Liver (tissue), 9 donors: ENCODE results near the gene HNRNPA2B1. TPM values are rescaled to one million over a fixed set of nuclear protein-coding genes. Genes with fewer than 3 reads are reported as not detected.

Experiments used
- DNase-seq: peaks from one replicate; pipeline ENCODE4 v3.0.0-alpha.2; 2017; ENCODE audit warnings: low spot score
- H3K27ac ChIP-seq, 2 donors: one replicate each; pipeline ENCODE4 v1.7.0; 2013; ENCODE audit warnings: inconsistent platforms in 2 of 2, low read length in 2 of 2, control low read depth in 1 of 2, low read depth in 1 of 2, mild to moderate bottlenecking in 1 of 2
- H3K27me3 ChIP-seq, 4 donors: one replicate each; pipeline versions ENCODE4 v1.6.1 to v1.7.0; 2013; ENCODE audit warnings: low read length in 3 of 4, inconsistent platforms in 1 of 4, mild to moderate bottlenecking in 1 of 4, moderate library complexity in 1 of 4; ENCODE audit not compliant: control insufficient read depth in 4 of 4, insufficient read depth in 4 of 4
- H3K36me3 ChIP-seq, 4 donors: one replicate each; pipeline versions ENCODE4 v1.6.1 to v1.7.0; 2013; ENCODE audit warnings: low read length in 3 of 4, mild to moderate bottlenecking in 3 of 4, low read depth in 1 of 4, moderate library complexity in 1 of 4; ENCODE audit not compliant: control insufficient read depth in 4 of 4, insufficient read depth in 3 of 4
- H3K4me1 ChIP-seq, 4 donors: one replicate each; pipeline versions ENCODE4 v1.6.1 to v1.7.0; 2013; ENCODE audit warnings: low read length in 3 of 4, mild to moderate bottlenecking in 3 of 4, moderate library complexity in 1 of 4; ENCODE audit not compliant: control insufficient read depth in 4 of 4, insufficient read depth in 4 of 4
- H3K4me3 ChIP-seq, 3 donors: one replicate each; pipeline versions ENCODE4 v1.6.1 to v1.7.0; 2013; ENCODE audit warnings: low read length in 3 of 3, control low read depth in 1 of 3, low read depth in 1 of 3, mild to moderate bottlenecking in 1 of 3
- H3K9ac ChIP-seq, 2 donors: one replicate each; pipeline ENCODE4 v1.7.0; 2013; ENCODE audit warnings: low read length in 2 of 2, mild to moderate bottlenecking in 2 of 2, moderate library complexity in 2 of 2, control low read depth in 1 of 2, low read depth in 1 of 2
- H3K9me3 ChIP-seq, 4 donors: one replicate each; pipeline versions ENCODE4 v1.6.1 to v1.7.0; 2013; ENCODE audit warnings: low read length in 3 of 4; ENCODE audit not compliant: control insufficient read depth in 4 of 4
- EGR1 ChIP-seq, 2 donors: IDR thresholded peaks; 2 replicates each; pipeline ENCODE4 v1.6.1; 2016 to 2018; ENCODE audit warnings: antibody characterized with exemption in 2 of 2, low read depth in 2 of 2
- FOXA1 ChIP-seq: IDR thresholded peaks from 2 replicates; pipeline ENCODE4 v1.6.1; 2016; ENCODE audit warnings: antibody characterized with exemption
- FOXA2 ChIP-seq: IDR thresholded peaks from 2 replicates; pipeline ENCODE4 v1.6.1; 2016; ENCODE audit warnings: antibody characterized with exemption
- GABPA ChIP-seq, 2 donors: IDR thresholded peaks in 1 of 2; conservative IDR thresholded peaks in 1 of 2; 2 replicates each; pipeline ENCODE4 v1.6.1; 2016; ENCODE audit warnings: antibody characterized with exemption in 2 of 2, mild to moderate bottlenecking in 1 of 2, moderate library complexity in 1 of 2
- HNF4A ChIP-seq, 2 donors: conservative IDR thresholded peaks; 2 replicates each; pipeline ENCODE4 v1.6.1; 2016; ENCODE audit warnings: antibody characterized with exemption in 2 of 2, mild to moderate bottlenecking in 2 of 2
- JUND ChIP-seq, 2 donors: IDR thresholded peaks; 2 replicates each; pipeline ENCODE4 v1.6.1; 2016; ENCODE audit warnings: antibody characterized with exemption in 2 of 2
- MAX ChIP-seq: IDR thresholded peaks from 2 replicates; pipeline ENCODE4 v1.6.1; 2016; ENCODE audit warnings: antibody characterized with exemption
- NR2F2 ChIP-seq: IDR thresholded peaks from 2 replicates; pipeline ENCODE4 v1.6.1; 2016; ENCODE audit warnings: antibody characterized with exemption
- RAD21 ChIP-seq, 2 donors: IDR thresholded peaks; 2 replicates each; pipeline ENCODE4 v1.6.1; 2016; ENCODE audit warnings: antibody characterized with exemption in 2 of 2, mild to moderate bottlenecking in 2 of 2
- REST ChIP-seq: IDR thresholded peaks from 2 replicates; pipeline ENCODE4 v1.6.1; 2016; ENCODE audit warnings: antibody characterized with exemption, mild to moderate bottlenecking
- RXRA ChIP-seq, 2 donors: IDR thresholded peaks; 2 replicates each; pipeline ENCODE4 v1.6.1; 2017 to 2018; ENCODE audit warnings: antibody characterized with exemption in 2 of 2, mild to moderate bottlenecking in 1 of 2
- SP1 ChIP-seq: IDR thresholded peaks from 2 replicates; pipeline ENCODE4 v1.6.1; 2018; ENCODE audit warnings: antibody characterized with exemption, mild to moderate bottlenecking
- TAF1 ChIP-seq: conservative IDR thresholded peaks from 2 replicates; pipeline ENCODE4 v1.6.1; 2016; ENCODE audit warnings: antibody characterized with exemption, mild to moderate bottlenecking
- YY1 ChIP-seq: IDR thresholded peaks from 2 replicates; pipeline ENCODE4 v1.6.1; 2016; ENCODE audit warnings: antibody characterized with exemption, mild to moderate bottlenecking
- ZBTB33 ChIP-seq: IDR thresholded peaks from 2 replicates; pipeline ENCODE4 v1.6.1; 2016; ENCODE audit warnings: antibody characterized with exemption
- WGBS: extraction: QIAGEN DNeasy Blood & Tissue Kit; methylation state at CpG from one replicate; pipeline ENCODE4 v1.1.7; 2013; 5-methylcytosine and 5-hydroxymethylcytosine counted together
- polyA plus RNA-seq, 2 donors: library from polyadenylated mRNA; stranded (reverse) in 1 of 2; unstranded in 1 of 2; fragments of 200-250 nt in 1 of 2; fragments of >200 nt in 1 of 2; fragmentation: Nextera tagmentation in 1 of 2; extraction: Ambion mirVana in 1 of 2; gene quantifications; one replicate each; pipeline versions ENCODE4 v1.2.1 to v1.2.3, GENCODE V29; 2013 to 2015
- total RNA-seq, 2 donors: library from RNA; depleted of rRNA; stranded (reverse); fragments of >200 nt; gene quantifications; one replicate each; pipeline ENCODE4 v1.2.3, GENCODE V29; 2014
- TF ChIP-seq, protein P1 (sequence below): fragments of 150-350 bp; IDR thresholded peaks from 2 replicates; pipeline ENCODE4 v1.5.1; 2017; ENCODE audit warnings: improper control_type of control experiment, low read depth, low read length; ENCODE audit not compliant: missing input control
- TF ChIP-seq, protein P2 (sequence below): IDR thresholded peaks from 2 replicates; pipeline ENCODE4 v1.6.1; 2016; ENCODE audit warnings: antibody characterized with exemption
- donor health status: healthy.
- donor health status: healthy.
- donor health status: healthy.
- donor health status: healthy.
- donor health status: healthy.

Gene HNRNPA2B1
- total and polyA plus RNA-seq, 4 donors, result 128 to 295 (median 181) TPM

DNA sequence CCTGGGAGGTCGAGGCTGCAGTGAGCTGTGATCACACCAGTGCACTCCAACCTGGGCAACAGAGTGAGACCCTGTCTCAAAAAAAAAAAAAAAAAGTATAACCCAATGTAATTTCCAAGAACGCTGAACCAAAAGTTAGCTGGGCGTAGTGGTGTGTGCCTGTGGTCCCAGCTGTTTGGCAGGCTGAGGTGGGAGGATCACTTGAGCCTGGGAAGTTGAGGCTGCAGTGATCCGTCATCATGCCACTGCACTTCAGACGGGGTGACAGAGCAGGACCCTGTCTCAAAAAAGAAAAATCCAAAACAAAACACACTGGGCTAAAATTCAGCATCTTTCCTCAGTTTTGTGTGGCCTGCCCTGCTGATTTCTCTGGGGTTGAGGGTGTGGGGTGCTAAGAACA, 21.1 kb downstream of the HNRNPA2B1 start:
- WGBS, result 84% methylated on average over 5 of the region's 5 CpGs
- no peaks in the 10 kb centered on the region for H3K36me3 ChIP-seq
- H3K27ac ChIP-seq, result no peak overlapping the region
- H3K4me3 ChIP-seq, result no peak overlapping the region
- no peaks in the 10 kb centered on the region for H3K27me3 ChIP-seq
- H3K4me1 ChIP-seq, result peaks cover 0 to 7% (median 3%) of the 10 kb centered on the region in 4 donors
- no peak for DNase-seq
- H3K9ac ChIP-seq, result no peak overlapping the region
- TF ChIP-seq HNF4A (conservative IDR thresholded peaks at IDR 0.05), result no peak
- TF ChIP-seq EGR1 (IDR thresholded peaks at IDR 0.05; ENCODE audit: low read depth in 2 of 2), result no peak
- TF ChIP-seq NR2F2, result no peak
- no peak for TF ChIP-seq REST
- no peak for TF ChIP-seq FOXA1
- TF ChIP-seq YY1, result no peak
- TF ChIP-seq, protein P1, sequence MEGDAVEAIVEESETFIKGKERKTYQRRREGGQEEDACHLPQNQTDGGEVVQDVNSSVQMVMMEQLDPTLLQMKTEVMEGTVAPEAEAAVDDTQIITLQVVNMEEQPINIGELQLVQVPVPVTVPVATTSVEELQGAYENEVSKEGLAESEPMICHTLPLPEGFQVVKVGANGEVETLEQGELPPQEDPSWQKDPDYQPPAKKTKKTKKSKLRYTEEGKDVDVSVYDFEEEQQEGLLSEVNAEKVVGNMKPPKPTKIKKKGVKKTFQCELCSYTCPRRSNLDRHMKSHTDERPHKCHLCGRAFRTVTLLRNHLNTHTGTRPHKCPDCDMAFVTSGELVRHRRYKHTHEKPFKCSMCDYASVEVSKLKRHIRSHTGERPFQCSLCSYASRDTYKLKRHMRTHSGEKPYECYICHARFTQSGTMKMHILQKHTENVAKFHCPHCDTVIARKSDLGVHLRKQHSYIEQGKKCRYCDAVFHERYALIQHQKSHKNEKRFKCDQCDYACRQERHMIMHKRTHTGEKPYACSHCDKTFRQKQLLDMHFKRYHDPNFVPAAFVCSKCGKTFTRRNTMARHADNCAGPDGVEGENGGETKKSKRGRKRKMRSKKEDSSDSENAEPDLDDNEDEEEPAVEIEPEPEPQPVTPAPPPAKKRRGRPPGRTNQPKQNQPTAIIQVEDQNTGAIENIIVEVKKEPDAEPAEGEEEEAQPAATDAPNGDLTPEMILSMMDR, result no peak
- no peak for TF ChIP-seq ZBTB33
- TF ChIP-seq MAX, result no peak
- TF ChIP-seq, protein P2, sequence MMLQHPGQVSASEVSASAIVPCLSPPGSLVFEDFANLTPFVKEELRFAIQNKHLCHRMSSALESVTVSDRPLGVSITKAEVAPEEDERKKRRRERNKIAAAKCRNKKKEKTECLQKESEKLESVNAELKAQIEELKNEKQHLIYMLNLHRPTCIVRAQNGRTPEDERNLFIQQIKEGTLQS, result no peak
- no peak for TF ChIP-seq FOXA2
- TF ChIP-seq TAF1, result no peak
- no peak for TF ChIP-seq RAD21 (IDR thresholded peaks at IDR 0.05)
- TF ChIP-seq JUND (IDR thresholded peaks at IDR 0.05), result no peak
- no peak for TF ChIP-seq RXRA (IDR thresholded peaks at IDR 0.05)
- TF ChIP-seq GABPA (IDR thresholded peaks at IDR 0.05 in 1 of 2, conservative IDR thresholded peaks at IDR 0.05 in 1 of 2), result no peak
- TF ChIP-seq SP1, result no peak
- no peaks in the 10 kb centered on the region for H3K9me3 ChIP-seq
